CD14-positive monocyte (primary cell): ENCODE data around the gene POU6F2. TPM values are rescaled to one million over a fixed set of nuclear protein-coding genes. Genes with fewer than 3 reads are reported as not detected.

Source experiments
- DNase-seq, 3 donors: peaks; one replicate each; pipeline ENCODE4 v3.0.0-alpha.2; 2011 to 2022
- H2AFZ ChIP-seq: 2 replicates; pipeline ENCODE4 v1.6.0; 2012; ENCODE audit warnings: mild to moderate bottlenecking, low read depth, low read length, inconsistent platforms; ENCODE audit not compliant: insufficient read depth, poor library complexity, severe bottlenecking
- H3K27ac ChIP-seq, 2 donors: 1 replicate in 1 of 2; 2 replicates in 1 of 2; pipeline ENCODE4 v1.5.1; 2012 to 2013; ENCODE audit warnings: low read length in 2 of 2, control low read depth in 1 of 2, inconsistent platforms in 1 of 2, low read depth in 1 of 2, mild to moderate bottlenecking in 1 of 2
- H3K27me3 ChIP-seq, 2 donors: one replicate each; pipeline versions ENCODE4 v1.6.0 to v1.6.1; 2011 to 2013; ENCODE audit warnings: low read length in 2 of 2; ENCODE audit not compliant: control insufficient read depth in 2 of 2, insufficient read depth in 2 of 2
- H3K36me3 ChIP-seq, 2 donors: replicated peaks in 1 of 2; 1 replicate in 1 of 2; 2 replicates in 1 of 2; pipeline versions ENCODE4 v1.5.1 to v1.6.1; 2012 to 2013; ENCODE audit warnings: low read length in 2 of 2, control low read depth in 1 of 2, inconsistent platforms in 1 of 2, mild to moderate bottlenecking in 1 of 2; ENCODE audit not compliant: insufficient read depth in 2 of 2, control insufficient read depth in 1 of 2
- H3K4me1 ChIP-seq, 2 donors: 1 replicate in 1 of 2; 2 replicates in 1 of 2; pipeline versions ENCODE4 v1.5.1 to v1.6.1; 2012 to 2013; ENCODE audit warnings: low read length in 2 of 2, control low read depth in 1 of 2, inconsistent platforms in 1 of 2, mild to moderate bottlenecking in 1 of 2, moderate library complexity in 1 of 2; ENCODE audit not compliant: insufficient read depth in 2 of 2, control insufficient read depth in 1 of 2
- H3K4me2 ChIP-seq: replicated peaks from 2 replicates; pipeline ENCODE3; 2012; ENCODE audit warnings: low read length, moderate library complexity, mild to moderate bottlenecking; ENCODE audit not compliant: poor library complexity, severe bottlenecking; ENCODE audit errors: extremely low read depth
- H3K4me3 ChIP-seq, 3 experiments: fragments of 200-600 bp in 1 of 3; sonication (generic) in 1 of 3; replicated peaks in 1 of 3; 1 replicate in 2 of 3; 2 replicates in 1 of 3; pipeline ENCODE4 v1.5.1; 2011 to 2013; ENCODE audit warnings: low read length in 3 of 3, mild to moderate bottlenecking in 3 of 3, control low read depth in 2 of 3, low read depth in 2 of 3, inconsistent platforms in 1 of 3, moderate library complexity in 1 of 3
- H3K79me2 ChIP-seq: 2 replicates; pipeline ENCODE4 v1.6.0; 2012; ENCODE audit warnings: mild to moderate bottlenecking, control low read depth, inconsistent platforms, low read length, moderate library complexity; ENCODE audit not compliant: insufficient read depth
- H3K9ac ChIP-seq: 2 replicates; pipeline ENCODE4 v1.6.0; 2017; ENCODE audit warnings: low read length, mild to moderate bottlenecking; ENCODE audit not compliant: insufficient read depth, poor library complexity, severe bottlenecking
- H3K9me3 ChIP-seq, 2 donors: replicated peaks in 1 of 2; 1 replicate in 1 of 2; 2 replicates in 1 of 2; pipeline versions ENCODE4 v1.5.1 to v1.6.1; 2012 to 2013; ENCODE audit warnings: low read length in 2 of 2, control low read depth in 1 of 2; ENCODE audit not compliant: control insufficient read depth in 1 of 2, insufficient read depth in 1 of 2
- H4K20me1 ChIP-seq: 2 replicates; pipeline ENCODE4 v1.6.0; 2012; ENCODE audit warnings: mild to moderate bottlenecking, low read length, control low read depth, moderate library complexity; ENCODE audit not compliant: insufficient read depth
- H3K27ac Mint-ChIP-seq, 7 donors: one replicate each; pipeline ENCODE4 v1.8.0; 2020; ENCODE audit warnings: mild to moderate bottlenecking in 7 of 7, mixed read lengths in 7 of 7, moderate library complexity in 6 of 7, inconsistent platforms in 2 of 7
- H3K27me3 Mint-ChIP-seq, 3 donors: one replicate each; pipeline ENCODE4 v1.8.0; 2021 to 2022; ENCODE audit warnings: low read depth in 3 of 3, mild to moderate bottlenecking in 3 of 3, mixed read lengths in 3 of 3, moderate library complexity in 3 of 3, inconsistent platforms in 1 of 3
- H3K36me3 Mint-ChIP-seq, 2 donors: one replicate each; pipeline ENCODE4 v1.8.0; 2020; ENCODE audit warnings: mixed read lengths in 2 of 2, inconsistent platforms in 1 of 2, mild to moderate bottlenecking in 1 of 2
- H3K4me1 Mint-ChIP-seq: one replicate; pipeline ENCODE4 v1.8.0; 2020; ENCODE audit warnings: mild to moderate bottlenecking, mixed read lengths
- H3K4me3 Mint-ChIP-seq, 2 donors: one replicate each; pipeline ENCODE4 v1.8.0; 2020; ENCODE audit warnings: mild to moderate bottlenecking in 2 of 2, mixed read lengths in 2 of 2, moderate library complexity in 1 of 2
- H3K9me3 Mint-ChIP-seq, 7 donors: one replicate each; pipeline ENCODE4 v1.8.0; 2020 to 2022; ENCODE audit warnings: mixed read lengths in 7 of 7, mild to moderate bottlenecking in 6 of 7, moderate library complexity in 6 of 7, inconsistent platforms in 2 of 7
- CTCF ChIP-seq: fragments of 200-600 bp; IDR thresholded peaks from one replicate; pipeline ENCODE4 v1.8.0; 2022; ENCODE audit warnings: antibody characterized with exemption, mild to moderate bottlenecking
- whole genome bisulfite sequencing: methylation state at CpG from one replicate; pipeline ENCODE4 v1.1.5; 2013; ENCODE audit warnings: missing lambda C conversion rate; ENCODE audit not compliant: insufficient coverage; 5-methylcytosine and 5-hydroxymethylcytosine counted together
- intact Hi-C, 2 donors: fragments of 100-400 bp; cut with micrococcal nuclease; formaldehyde crosslinking; loops; one replicate each; pipeline versions ENCODE4 v1.15.0 to v1.15.1; 2023
- polyA plus RNA-seq, 3 donors: library from polyadenylated mRNA; depleted of rRNA in 1 of 3; unstranded in 2 of 3; stranded (reverse) in 1 of 3; fragments of 300-500 nt in 2 of 3; fragments of >200 nt in 1 of 3; fragmentation: Illumina TruSeq in 2 of 3; gene quantifications; 1 replicate in 2 of 3; 2 replicates in 1 of 3; pipeline ENCODE4 v1.2.3, GENCODE V29; 2012 to 2021

The POU6F2 gene
- polyA plus RNA-seq, 3 donors, result not detected

DNA sequence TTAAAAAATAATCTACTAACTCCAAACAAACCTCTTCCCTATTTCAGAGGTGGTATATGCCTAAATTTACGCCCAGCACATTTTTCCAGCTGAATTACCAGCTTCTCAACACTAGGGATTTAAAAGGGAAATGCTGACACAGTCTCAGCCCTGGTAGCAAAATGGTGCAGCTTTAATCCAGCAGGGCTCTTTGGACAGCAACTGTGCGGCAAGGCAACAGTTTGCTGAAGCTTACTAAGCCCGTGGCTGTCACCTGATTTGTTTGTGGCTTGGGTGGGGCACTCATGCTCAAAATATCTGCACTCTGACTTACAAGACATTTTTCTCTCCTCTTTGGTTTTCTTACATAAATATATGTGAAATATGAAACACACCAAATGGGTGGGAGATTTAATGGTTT lies 206.7 kb downstream of the POU6F2 start:
- H3K27me3 Mint-ChIP-seq, result peaks cover 0 to 3% (median 1%) of the 10 kb centered on the region in 3 donors
- Histone ChIP-seq H3K4me3 (no peak overlapping the region), H4K20me1 (no peaks in the 10 kb centered on the region), H3K27me3 (no peaks in the 10 kb centered on the region), H3K36me3 (no peaks in the 10 kb centered on the region), H2AFZ (no peak overlapping the region), H3K4me2 (no peak overlapping the region), H3K9me3 (no peaks in the 10 kb centered on the region), H3K4me1 (no peaks in the 10 kb centered on the region), H3K27ac (no peak overlapping the region), H3K79me2 (no peaks in the 10 kb centered on the region), H3K9ac (no peak overlapping the region)
- H3K9me3 Mint-ChIP-seq, result peaks cover 0 to 4% (median 0%) of the 10 kb centered on the region in 7 donors
- WGBS, result 93% methylated on average over 2 of the region's 3 CpGs
- no peak for TF ChIP-seq CTCF
- no peaks in the 10 kb centered on the region for H3K4me1 Mint-ChIP-seq
- intact Hi-C loops, result no loop called here
- no peak overlapping the region for H3K27ac Mint-ChIP-seq
- no peaks in the 10 kb centered on the region for H3K36me3 Mint-ChIP-seq
- no peak overlapping the region for H3K4me3 Mint-ChIP-seq
- no peak for DNase-seq

DNA sequence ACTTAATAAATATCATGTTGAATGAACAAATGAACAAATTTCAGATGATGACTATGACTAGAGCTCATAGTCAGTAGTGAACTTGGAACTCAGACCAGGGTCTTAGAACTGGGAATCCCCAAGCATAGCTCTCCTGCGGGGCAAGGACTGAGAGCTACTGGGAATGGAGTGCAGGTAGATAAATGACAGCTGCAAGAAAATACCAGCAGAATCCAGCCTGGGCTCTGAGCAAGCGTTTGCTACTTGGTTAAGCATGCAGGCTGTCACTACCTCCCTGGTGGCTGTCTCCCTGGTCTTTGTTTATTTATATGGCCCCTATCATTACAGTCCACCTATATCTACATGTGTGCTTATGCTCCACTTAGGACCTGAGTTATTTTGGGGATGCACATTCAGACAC lies 208.4 kb downstream of the POU6F2 start:
- peaks cover 0 to 3% (median 1%) of the 10 kb centered on the region in 3 donors for H3K27me3 Mint-ChIP-seq
- H3K9me3 Mint-ChIP-seq, result peaks cover 0 to 5% (median 2%) of the 10 kb centered on the region in 7 donors
- Histone ChIP-seq H3K4me1 (no peaks in the 10 kb centered on the region), H3K4me3 (no peak overlapping the region), H3K27ac (no peak overlapping the region), H3K4me2 (no peak overlapping the region), H4K20me1 (no peaks in the 10 kb centered on the region), H3K36me3 (no peaks in the 10 kb centered on the region), H3K27me3 (no peaks in the 10 kb centered on the region), H3K79me2 (no peaks in the 10 kb centered on the region), H2AFZ (no peak overlapping the region), H3K9me3 (no peaks in the 10 kb centered on the region), H3K9ac (no peak overlapping the region)
- no peak overlapping the region for H3K4me3 Mint-ChIP-seq
- H3K27ac Mint-ChIP-seq, result peak overlapping the region in 1 of 7 donors; percentile 1
- no peaks in the 10 kb centered on the region for H3K36me3 Mint-ChIP-seq
- intact Hi-C loops, result no loop called here
- TF ChIP-seq CTCF, result no peak
- WGBS, result 100% methylated on average over 1 of the region's 2 CpGs
- DNase-seq, result no peak
- H3K4me1 Mint-ChIP-seq, result no peaks in the 10 kb centered on the region
